IPS-20b (cell line): Measurements from ENCODE around the gene UHMK1.

Experiments used
- H3K27ac ChIP-seq: one replicate; pipeline ENCODE4 v1.5.1; 2013; ENCODE audit warnings: low read length
- H3K27me3 ChIP-seq: 2 replicates; pipeline ENCODE4 v1.6.1; 2013; ENCODE audit warnings: mild to moderate bottlenecking, low read length, inconsistent platforms; ENCODE audit not compliant: insufficient read depth
- H3K36me3 ChIP-seq: 2 replicates; pipeline ENCODE4 v1.6.1; 2013; ENCODE audit warnings: low read depth, mild to moderate bottlenecking, inconsistent platforms, low read length, moderate library complexity; ENCODE audit not compliant: insufficient read depth
- H3K4me1 ChIP-seq: 2 replicates; pipeline ENCODE4 v1.6.1; 2013; ENCODE audit warnings: mild to moderate bottlenecking, control low read depth, inconsistent platforms, low read length, moderate library complexity; ENCODE audit not compliant: insufficient read depth
- H3K4me3 ChIP-seq: 2 replicates; pipeline ENCODE4 v1.5.1; 2013; ENCODE audit warnings: mild to moderate bottlenecking, low read length, inconsistent platforms
- H3K9ac ChIP-seq: 2 replicates; pipeline ENCODE4 v1.6.1; 2013; ENCODE audit warnings: low read depth, mild to moderate bottlenecking, inconsistent platforms, low read length, moderate library complexity
- H3K9me3 ChIP-seq: 2 replicates; pipeline ENCODE4 v1.6.1; 2013; ENCODE audit warnings: mild to moderate bottlenecking, low read depth, low read length, inconsistent platforms; ENCODE audit not compliant: insufficient read depth

UHMK1 gene

DNA sequence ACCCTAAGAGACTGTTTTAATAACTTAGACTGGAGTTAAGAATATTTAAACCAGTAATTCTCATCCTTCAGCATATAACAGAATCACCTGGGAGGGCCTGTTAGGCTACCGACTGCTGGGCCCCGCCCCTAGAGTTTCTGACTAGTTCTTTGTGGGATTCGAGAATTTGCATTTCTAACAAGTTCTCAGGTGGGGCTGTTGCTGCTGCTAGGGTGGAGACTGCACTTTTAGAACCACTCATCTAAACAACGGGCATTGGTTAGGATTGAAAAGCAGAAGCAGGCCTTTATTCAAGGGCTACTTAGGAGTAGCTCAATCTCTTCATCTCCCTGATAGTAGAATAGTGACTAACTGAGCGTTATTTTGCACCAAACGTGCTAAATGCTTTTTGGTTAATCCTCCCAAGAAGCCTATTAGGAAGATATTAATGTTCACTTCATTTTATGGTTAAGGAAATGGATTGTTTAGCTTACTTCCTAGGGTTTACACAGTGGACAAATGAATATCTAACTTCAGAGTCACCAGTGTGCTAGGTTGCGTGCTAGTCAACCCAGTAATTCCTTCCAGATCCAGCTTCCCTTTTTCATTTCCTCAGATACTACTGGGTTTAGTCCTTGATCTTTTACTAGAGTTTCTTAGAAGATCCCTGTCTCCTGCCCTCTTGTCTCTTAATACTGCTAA, 32.8 kb downstream of the UHMK1 start:
- H3K27me3 ChIP-seq = no peaks in the 10 kb centered on the region
- H3K9ac ChIP-seq = peak overlapping the region; percentile 39; the same call in 1 of the 2 replicates
- no peak overlapping the region for H3K27ac ChIP-seq
- H3K4me3 ChIP-seq = no peak overlapping the region
- H3K36me3 ChIP-seq = peaks cover 16% of the 10 kb centered on the region
- no peaks in the 10 kb centered on the region for H3K9me3 ChIP-seq
- peaks cover 9% of the 10 kb centered on the region for H3K4me1 ChIP-seq

DNA sequence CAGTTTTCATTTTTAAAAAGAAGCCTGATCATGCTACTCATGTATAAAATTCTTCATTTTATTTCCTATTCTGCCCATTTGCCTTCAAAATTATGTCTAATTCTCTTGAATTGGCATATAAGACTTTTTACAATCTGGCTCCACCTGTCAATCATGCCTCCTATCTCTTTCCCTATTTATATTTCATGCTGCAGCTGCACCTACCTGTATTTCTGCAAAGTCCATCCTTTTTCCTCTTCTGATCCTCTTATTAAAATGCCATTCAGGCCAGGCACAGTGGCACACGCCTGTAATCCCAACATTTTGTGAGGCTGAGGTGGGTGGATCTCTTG, 33.3 kb downstream of the UHMK1 start:
- peaks cover 11% of the 10 kb centered on the region for H3K36me3 ChIP-seq
- no peaks in the 10 kb centered on the region for H3K9me3 ChIP-seq
- no peak overlapping the region for H3K27ac ChIP-seq
- no peaks in the 10 kb centered on the region for H3K27me3 ChIP-seq
- H3K4me1 ChIP-seq = peaks cover 9% of the 10 kb centered on the region
- no peak overlapping the region for H3K4me3 ChIP-seq
- H3K9ac ChIP-seq = no peak overlapping the region

GRCh38 chr1:162535501-162535900, 37.9 kb downstream of the UHMK1 start:
- no peak overlapping the region for H3K9ac ChIP-seq
- H3K4me3 ChIP-seq = no peak overlapping the region
- H3K27me3 ChIP-seq = no peaks in the 10 kb centered on the region
- no peaks in the 10 kb centered on the region for H3K36me3 ChIP-seq
- H3K9me3 ChIP-seq = no peaks in the 10 kb centered on the region
- peaks cover 5% of the 10 kb centered on the region for H3K4me1 ChIP-seq
- no peak overlapping the region for H3K27ac ChIP-seq

DNA sequence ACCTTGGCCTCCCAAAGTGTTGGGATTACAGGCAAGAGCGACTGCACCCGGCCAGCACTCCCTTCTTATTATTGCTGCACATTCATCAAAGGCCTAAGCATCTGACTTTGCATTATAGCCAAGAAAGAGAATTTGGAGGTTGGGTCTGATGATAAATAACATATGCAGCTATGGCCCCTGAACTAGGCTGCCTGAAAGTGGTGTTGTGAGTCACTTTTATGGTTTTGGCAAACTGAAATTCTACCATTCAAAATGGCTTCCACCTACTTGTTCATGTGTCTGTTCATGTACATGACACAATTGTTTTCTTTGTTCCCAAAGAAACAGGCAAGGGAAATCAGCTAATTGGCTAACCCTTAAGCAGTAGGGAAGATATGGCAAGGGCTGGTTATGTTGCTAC, 38.9 kb downstream of the UHMK1 start:
- Histone ChIP-seq H3K4me1 (no peaks in the 10 kb centered on the region), H3K27me3 (no peaks in the 10 kb centered on the region), H3K27ac (no peak overlapping the region), H3K9ac (no peak overlapping the region), H3K9me3 (no peaks in the 10 kb centered on the region), H3K36me3 (no peaks in the 10 kb centered on the region), H3K4me3 (no peak overlapping the region)

DNA sequence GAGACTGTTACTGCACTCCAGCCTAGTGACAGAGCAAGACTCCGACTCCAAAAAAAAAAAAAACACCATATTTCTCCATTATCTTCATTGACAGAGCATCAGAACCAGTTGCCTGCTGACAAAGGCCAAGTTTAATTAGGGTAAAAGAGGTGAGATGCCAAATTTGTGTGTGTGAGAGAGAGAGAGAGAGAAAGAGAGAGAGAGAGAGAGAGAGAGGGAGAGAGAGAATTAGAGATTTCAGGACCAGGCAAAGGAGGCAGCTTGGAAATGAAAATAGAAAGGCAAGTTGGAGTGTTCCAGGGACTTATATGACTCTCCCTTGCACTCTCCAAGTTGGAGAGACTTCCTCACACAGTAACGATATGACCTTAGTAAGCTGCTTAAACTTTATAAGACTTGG, 39.6 kb downstream of the UHMK1 start:
- Histone ChIP-seq H3K36me3 (no peaks in the 10 kb centered on the region), H3K4me3 (no peak overlapping the region), H3K9me3 (no peaks in the 10 kb centered on the region), H3K4me1 (no peaks in the 10 kb centered on the region), H3K27ac (no peak overlapping the region), H3K9ac (no peak overlapping the region), H3K27me3 (no peaks in the 10 kb centered on the region)

- H3K4me1 ChIP-seq = no peaks in the 10 kb centered on the region
- H3K27ac ChIP-seq = no peak overlapping the region
- no peak overlapping the region for H3K4me3 ChIP-seq
- no peaks in the 10 kb centered on the region for H3K36me3 ChIP-seq
- no peaks in the 10 kb centered on the region for H3K27me3 ChIP-seq
- no peaks in the 10 kb centered on the region; the same call in 1 of the 2 replicates for H3K9me3 ChIP-seq
- no peak overlapping the region for H3K9ac ChIP-seq
Measured at GRCh38 chr1:162538815-162539431, 41.3 kb downstream of the UHMK1 start.

DNA sequence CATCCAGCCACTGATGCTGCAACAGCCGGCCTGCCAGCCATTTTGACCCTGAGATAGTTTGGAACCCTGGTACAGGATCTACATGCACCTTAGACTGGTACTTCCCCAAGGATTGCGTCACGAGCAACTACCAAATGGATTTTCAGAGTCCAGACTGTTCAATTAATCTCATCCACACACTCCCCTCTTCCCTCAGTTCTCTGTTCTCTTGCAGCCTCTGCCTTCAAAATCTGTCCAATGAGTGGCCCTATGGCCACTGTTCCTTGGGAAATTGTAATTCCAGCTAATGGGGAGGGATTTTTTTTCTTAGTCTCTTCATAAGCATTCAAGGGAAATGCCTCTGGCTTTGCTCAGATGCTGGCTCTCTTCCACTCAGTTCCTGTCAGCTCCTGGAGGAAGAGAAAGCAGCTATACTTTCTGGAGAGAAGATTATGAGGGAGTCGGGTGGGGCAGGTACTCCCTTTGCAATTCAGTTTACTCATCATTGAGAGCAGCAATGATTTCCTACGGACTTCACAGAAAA, 44.1 kb downstream of the UHMK1 start:
- Histone ChIP-seq H3K4me1 (no peaks in the 10 kb centered on the region), H3K27ac (no peak overlapping the region), H3K27me3 (no peaks in the 10 kb centered on the region), H3K36me3 (no peaks in the 10 kb centered on the region), H3K4me3 (no peak overlapping the region), H3K9ac (no peak overlapping the region), H3K9me3 (no peaks in the 10 kb centered on the region; the same call in 1 of the 2 replicates)

- Histone ChIP-seq H3K27me3 (no peaks in the 10 kb centered on the region), H3K36me3 (no peaks in the 10 kb centered on the region), H3K27ac (no peak overlapping the region), H3K9ac (no peak overlapping the region), H3K4me1 (no peaks in the 10 kb centered on the region), H3K9me3 (no peaks in the 10 kb centered on the region; the same call in 1 of the 2 replicates), H3K4me3 (no peak overlapping the region)
Measured at GRCh38 chr1:162543228-162543627, 45.6 kb downstream of the UHMK1 start.

DNA sequence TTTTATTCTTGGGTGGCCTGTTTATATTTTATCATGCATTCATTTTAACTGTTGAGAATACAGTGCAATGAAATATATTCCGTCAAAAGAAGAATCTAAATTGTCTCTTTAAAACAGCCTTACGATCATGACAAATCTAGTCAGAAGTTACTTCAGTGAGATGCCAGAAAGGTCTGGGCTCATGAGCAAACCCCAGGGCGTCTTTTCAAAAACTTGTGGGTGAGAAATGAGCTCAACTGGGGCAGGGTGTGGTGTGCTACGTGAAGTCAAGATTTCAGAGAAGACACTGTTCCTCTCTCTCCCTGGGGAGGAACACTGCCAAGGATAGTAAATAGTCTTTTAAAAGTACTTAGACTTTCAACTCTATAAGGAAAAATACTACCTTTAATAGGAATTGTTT, 50.6 kb downstream of the UHMK1 start:
- H3K27me3 ChIP-seq = no peaks in the 10 kb centered on the region
- no peaks in the 10 kb centered on the region for H3K36me3 ChIP-seq
- H3K27ac ChIP-seq = no peak overlapping the region
- no peaks in the 10 kb centered on the region; the same call in 1 of the 2 replicates for H3K9me3 ChIP-seq
- no peak overlapping the region for H3K4me3 ChIP-seq
- H3K9ac ChIP-seq = no peak overlapping the region
- H3K4me1 ChIP-seq = no peaks in the 10 kb centered on the region

DNA sequence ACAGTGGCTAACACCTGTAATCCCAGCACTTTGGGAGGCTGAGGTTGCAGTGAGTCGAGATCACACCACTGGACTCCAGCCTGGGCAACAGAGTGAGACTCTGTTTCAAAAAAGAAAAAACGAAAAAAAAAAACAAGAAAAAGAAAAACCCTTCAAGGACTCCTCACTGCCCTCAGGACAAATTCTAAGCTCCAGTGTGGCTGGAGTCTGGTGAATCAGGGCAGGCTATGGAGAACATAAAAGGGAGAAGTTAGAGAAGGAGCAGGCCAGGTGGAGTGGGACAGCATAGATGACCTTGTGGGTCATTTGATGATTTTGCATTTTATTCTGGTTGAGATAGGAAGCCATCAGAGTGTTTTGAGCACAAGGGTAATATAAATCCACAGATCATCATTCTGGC, 51.4 kb downstream of the UHMK1 start:
- Histone ChIP-seq H3K27ac (no peak overlapping the region), H3K9me3 (no peaks in the 10 kb centered on the region), H3K4me1 (no peaks in the 10 kb centered on the region), H3K9ac (no peak overlapping the region), H3K27me3 (no peaks in the 10 kb centered on the region), H3K36me3 (no peaks in the 10 kb centered on the region), H3K4me3 (no peak overlapping the region)

DNA sequence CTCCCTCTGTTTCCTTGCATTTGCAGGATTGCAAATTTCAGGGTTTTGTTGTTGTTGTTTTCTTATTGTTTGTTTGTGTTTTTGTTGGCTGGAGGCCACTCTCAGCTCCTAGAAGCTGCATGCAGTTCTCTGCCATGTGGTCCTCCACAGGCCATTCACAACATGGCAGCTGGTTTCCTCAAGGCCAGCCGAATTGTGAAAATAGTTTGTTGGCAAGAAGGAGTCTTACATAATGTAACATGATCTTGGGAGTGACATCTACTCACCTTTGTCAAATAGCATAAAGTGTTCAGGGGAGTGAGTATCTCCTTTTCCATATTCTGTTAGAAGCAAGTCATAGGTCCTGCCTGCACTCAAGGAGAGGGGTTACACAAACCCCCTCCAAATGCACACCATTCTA, 53.3 kb downstream of the UHMK1 start:
- no peak overlapping the region for H3K4me3 ChIP-seq
- no peaks in the 10 kb centered on the region for H3K27me3 ChIP-seq
- H3K27ac ChIP-seq = no peak overlapping the region
- H3K9me3 ChIP-seq = no peaks in the 10 kb centered on the region
- H3K9ac ChIP-seq = no peak overlapping the region
- no peaks in the 10 kb centered on the region for H3K36me3 ChIP-seq
- H3K4me1 ChIP-seq = no peaks in the 10 kb centered on the region

DNA sequence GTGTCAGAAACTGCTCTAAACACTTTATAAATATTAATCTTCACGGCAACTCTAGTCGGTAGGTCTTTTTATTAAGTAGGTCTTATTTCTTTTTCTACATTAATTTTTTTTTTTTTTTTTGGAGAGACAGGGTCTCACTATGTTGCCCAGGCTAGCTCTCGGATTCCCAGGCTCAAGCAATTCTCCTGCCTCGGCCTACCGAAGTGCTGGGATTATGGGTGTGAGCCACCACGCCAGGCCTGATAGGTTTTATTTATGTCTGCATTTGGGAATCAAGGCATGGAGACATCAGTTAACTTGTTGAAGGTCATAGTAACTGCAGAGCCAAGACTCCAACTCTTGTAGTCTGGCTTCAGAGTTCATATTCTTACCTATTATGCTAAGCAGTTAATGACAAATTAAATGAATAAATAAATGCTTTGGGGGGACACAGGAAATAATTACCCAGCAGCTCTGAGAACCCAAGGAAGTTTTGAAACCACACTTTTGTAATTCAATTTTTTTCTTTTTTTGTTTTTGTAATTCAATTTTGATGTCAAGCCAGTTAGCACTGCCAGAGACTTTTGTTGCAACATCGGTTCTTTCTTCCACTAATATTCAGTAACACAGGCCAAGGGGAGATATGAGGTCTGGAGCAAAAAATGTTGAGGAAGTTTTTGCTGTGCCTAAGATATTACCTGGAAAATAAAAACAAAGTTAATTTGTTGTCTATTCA, 54.5 kb downstream of the UHMK1 start:
- Histone ChIP-seq H3K36me3 (no peaks in the 10 kb centered on the region), H3K4me3 (no peak overlapping the region), H3K9me3 (no peaks in the 10 kb centered on the region), H3K9ac (no peak overlapping the region), H3K27me3 (no peaks in the 10 kb centered on the region), H3K4me1 (no peaks in the 10 kb centered on the region), H3K27ac (no peak overlapping the region)
